ENCODE results near the gene C20orf173. TPM values are rescaled to one million over a fixed set of nuclear protein-coding genes. Genes with fewer than 3 reads are reported as not detected.

C20orf173 gene, protein sequence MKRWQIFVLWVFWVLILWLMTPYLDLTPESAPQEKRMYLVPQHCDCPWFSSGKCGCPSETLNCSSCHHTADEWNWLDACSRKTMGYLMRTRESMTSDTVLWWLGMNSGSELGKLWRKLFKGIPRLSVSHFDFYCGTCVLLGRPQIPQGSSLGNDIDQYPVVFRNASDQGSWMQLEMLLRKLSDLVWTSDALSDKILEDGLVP
- total RNA-seq: not detected

DNA sequence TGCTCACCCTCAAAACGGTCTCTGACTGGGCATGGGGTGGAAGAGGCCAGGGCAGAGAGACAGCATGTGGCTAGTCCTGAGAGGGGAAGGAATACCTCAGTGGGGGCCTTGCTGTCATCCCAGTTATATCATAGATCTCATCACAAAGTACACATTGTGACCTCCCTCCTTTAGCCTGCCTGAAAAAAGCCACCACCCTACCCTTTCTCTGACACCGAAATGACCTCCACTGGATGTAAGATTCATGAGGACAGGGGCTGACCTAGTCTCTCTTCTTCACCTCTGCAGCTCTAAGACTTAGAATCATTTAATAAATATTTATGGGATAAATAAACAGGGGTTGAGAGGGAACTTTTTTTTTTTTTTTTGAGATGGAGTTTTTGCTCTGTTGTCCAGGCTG lies at the start of gene C20orf173:
TSS of gene C20orf173 (minus strand) at position 101 of the 400 bp plus-strand sequence. CDS start 279 bp downstream, outside the sequence.
- Histone ChIP-seq H3K27me3 (no peaks in the 10 kb centered on the region), H3K4me3 (no peak within 1 kb of the TSS), H3K36me3 (no peaks in the 10 kb centered on the region), H3K9me3 (no peaks in the 10 kb centered on the region), H3K27ac (no peak within 1 kb of the TSS), H3K4me1 (no peaks in the 10 kb centered on the region)
- ATAC-seq (no peak), DNase-seq (no peak)
- TF ChIP-seq, protein P1, sequence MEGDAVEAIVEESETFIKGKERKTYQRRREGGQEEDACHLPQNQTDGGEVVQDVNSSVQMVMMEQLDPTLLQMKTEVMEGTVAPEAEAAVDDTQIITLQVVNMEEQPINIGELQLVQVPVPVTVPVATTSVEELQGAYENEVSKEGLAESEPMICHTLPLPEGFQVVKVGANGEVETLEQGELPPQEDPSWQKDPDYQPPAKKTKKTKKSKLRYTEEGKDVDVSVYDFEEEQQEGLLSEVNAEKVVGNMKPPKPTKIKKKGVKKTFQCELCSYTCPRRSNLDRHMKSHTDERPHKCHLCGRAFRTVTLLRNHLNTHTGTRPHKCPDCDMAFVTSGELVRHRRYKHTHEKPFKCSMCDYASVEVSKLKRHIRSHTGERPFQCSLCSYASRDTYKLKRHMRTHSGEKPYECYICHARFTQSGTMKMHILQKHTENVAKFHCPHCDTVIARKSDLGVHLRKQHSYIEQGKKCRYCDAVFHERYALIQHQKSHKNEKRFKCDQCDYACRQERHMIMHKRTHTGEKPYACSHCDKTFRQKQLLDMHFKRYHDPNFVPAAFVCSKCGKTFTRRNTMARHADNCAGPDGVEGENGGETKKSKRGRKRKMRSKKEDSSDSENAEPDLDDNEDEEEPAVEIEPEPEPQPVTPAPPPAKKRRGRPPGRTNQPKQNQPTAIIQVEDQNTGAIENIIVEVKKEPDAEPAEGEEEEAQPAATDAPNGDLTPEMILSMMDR (IDR thresholded peaks at IDR 0.05 in 4 of 5, conservative IDR thresholded peaks at IDR 0.05 in 1 of 5): no peak
- no peak for TF ChIP-seq POLR2A (IDR thresholded peaks at IDR 0.05)
- in situ Hi-C loops (cut with MboI; ENCODE audit: low sequenced_read_pairs in 4 of 4) (no loop called here), intact Hi-C loops (cut with DNase I; ENCODE audit: low total_unique reads) (no loop called here)

DNA sequence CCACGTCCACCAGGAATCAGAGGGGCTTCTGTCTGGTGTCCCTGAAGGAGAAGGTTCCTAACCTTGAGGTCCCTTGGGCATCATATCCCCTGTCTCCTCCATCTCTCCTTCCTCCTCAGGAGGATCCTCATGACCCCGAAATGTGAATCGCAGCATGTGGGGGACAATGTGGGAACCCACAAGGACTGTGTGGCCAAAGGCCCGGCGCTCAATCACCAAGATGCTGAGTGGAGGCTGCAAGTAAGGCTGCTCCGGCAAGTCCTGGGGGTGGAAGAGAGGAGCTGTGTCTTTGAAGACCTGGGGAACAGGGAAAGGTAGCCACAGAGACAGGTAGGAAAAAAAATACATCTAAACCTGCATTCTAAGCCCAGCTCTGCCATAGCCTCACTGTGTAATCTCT lies 49.7 kb upstream of the C20orf173 start:
- ATAC-seq: no peak
- H3K36me3 ChIP-seq: no peaks in the 10 kb centered on the region
- intact Hi-C loops (cut with DNase I; ENCODE audit: low total_unique reads) (no loop called here), in situ Hi-C loops (cut with MboI; ENCODE audit: low sequenced_read_pairs in 4 of 4) (no loop called here)
- H3K27me3 ChIP-seq: no peaks in the 10 kb centered on the region
- H3K4me1 ChIP-seq: no peaks in the 10 kb centered on the region
- H3K9me3 ChIP-seq: no peaks in the 10 kb centered on the region
- H3K4me3 ChIP-seq: no peak overlapping the region
- TF ChIP-seq, protein P1 (IDR thresholded peaks at IDR 0.05 in 4 of 5, conservative IDR thresholded peaks at IDR 0.05 in 1 of 5): no peak
- TF ChIP-seq POLR2A (IDR thresholded peaks at IDR 0.05): no peak
- no peak for DNase-seq
- no peak overlapping the region for H3K27ac ChIP-seq

DNA sequence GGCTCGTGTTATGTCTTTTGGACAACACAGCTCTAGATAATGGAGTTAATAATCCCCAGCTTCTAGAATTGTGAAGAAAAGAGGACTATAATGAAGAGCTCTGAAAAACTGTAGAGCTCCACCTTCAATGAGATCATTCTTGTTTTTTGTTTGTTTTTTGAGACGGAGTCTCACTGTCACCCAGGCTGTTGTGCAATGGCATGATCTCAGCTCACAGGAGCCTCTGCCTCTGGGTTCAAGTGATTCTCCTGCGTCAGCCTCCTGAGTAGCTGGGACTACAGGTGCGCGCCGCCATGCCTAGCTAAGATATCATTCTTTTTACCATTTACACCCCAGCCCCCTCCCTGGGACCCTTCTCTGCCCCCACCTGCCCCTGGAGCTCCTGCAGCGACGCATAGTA lies 49.0 kb upstream of the C20orf173 start:
- Histone ChIP-seq H3K27me3 (no peaks in the 10 kb centered on the region), H3K4me1 (no peaks in the 10 kb centered on the region), H3K4me3 (no peak overlapping the region), H3K36me3 (no peaks in the 10 kb centered on the region), H3K27ac (no peak overlapping the region), H3K9me3 (no peaks in the 10 kb centered on the region)
- no peak for ATAC-seq
- no peak for DNase-seq
- TF ChIP-seq, protein P1 (IDR thresholded peaks at IDR 0.05 in 4 of 5, conservative IDR thresholded peaks at IDR 0.05 in 1 of 5): no peak
- no peak for TF ChIP-seq POLR2A (IDR thresholded peaks at IDR 0.05)
- intact Hi-C loops (cut with DNase I; ENCODE audit: low total_unique reads): no loop called here
- in situ Hi-C loops (cut with MboI; ENCODE audit: low sequenced_read_pairs in 4 of 4): no loop called here

DNA sequence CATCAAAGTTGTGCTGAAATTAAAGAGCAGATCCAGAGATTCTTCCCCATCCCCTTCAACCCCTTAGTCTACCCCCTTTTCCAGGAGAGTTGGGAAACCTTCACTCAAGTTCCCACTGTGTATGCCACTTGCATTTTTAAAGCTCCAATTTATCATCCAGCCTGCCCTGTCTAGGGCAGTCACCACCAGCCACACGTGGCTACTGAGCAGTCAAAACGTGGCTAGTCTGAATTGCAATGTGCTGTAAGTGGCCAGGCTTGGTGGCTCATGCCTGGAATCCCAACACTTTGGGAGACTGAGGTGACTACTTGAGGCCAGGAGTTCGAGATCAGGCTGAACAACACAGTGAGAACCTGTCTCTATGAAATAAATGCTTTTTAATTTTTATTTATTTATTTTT lies 47.4 kb upstream of the C20orf173 start:
- H3K27ac ChIP-seq: no peak overlapping the region
- H3K36me3 ChIP-seq: no peaks in the 10 kb centered on the region
- DNase-seq (no peak), ATAC-seq (no peak)
- H3K27me3 ChIP-seq: no peaks in the 10 kb centered on the region
- no peak for TF ChIP-seq POLR2A (IDR thresholded peaks at IDR 0.05)
- TF ChIP-seq, protein P1 (IDR thresholded peaks at IDR 0.05 in 4 of 5, conservative IDR thresholded peaks at IDR 0.05 in 1 of 5): no peak
- in situ Hi-C loops (cut with MboI; ENCODE audit: low sequenced_read_pairs in 4 of 4) (no loop called here), intact Hi-C loops (cut with DNase I; ENCODE audit: low total_unique reads) (no loop called here)
- H3K4me1 ChIP-seq: no peaks in the 10 kb centered on the region
- H3K9me3 ChIP-seq: no peaks in the 10 kb centered on the region
- H3K4me3 ChIP-seq: no peak overlapping the region

DNA sequence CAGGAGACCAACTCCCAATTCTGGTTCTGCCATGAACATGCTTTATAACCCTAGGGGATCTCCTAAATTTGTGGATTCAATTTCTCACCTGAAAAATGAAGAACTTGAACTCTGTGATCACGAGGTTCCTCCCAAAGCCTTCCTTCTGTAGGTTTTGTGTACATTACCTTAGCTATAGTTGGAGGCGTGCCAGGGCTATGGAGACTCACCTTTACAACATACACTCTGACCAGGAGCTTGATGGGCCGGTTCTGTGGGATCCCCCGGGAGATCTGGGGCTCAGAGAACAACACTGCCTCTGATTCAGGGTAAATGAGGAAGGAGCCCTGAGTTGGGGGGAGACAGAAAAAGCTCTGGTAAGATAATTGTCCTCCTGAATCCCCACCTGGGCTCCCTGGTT lies 46.5 kb upstream of the C20orf173 start:
- no peak for DNase-seq
- H3K27ac ChIP-seq: no peak overlapping the region
- H3K4me3 ChIP-seq: no peak overlapping the region
- ATAC-seq: no peak
- no peaks in the 10 kb centered on the region for H3K9me3 ChIP-seq
- no peak for TF ChIP-seq POLR2A (IDR thresholded peaks at IDR 0.05)
- TF ChIP-seq, protein P1 (IDR thresholded peaks at IDR 0.05 in 4 of 5, conservative IDR thresholded peaks at IDR 0.05 in 1 of 5): no peak
- in situ Hi-C loops (cut with MboI; ENCODE audit: low sequenced_read_pairs in 4 of 4): no loop called here
- no peaks in the 10 kb centered on the region for H3K27me3 ChIP-seq
- intact Hi-C loops (cut with DNase I; ENCODE audit: low total_unique reads): no loop called here
- H3K4me1 ChIP-seq: no peaks in the 10 kb centered on the region
- no peaks in the 10 kb centered on the region for H3K36me3 ChIP-seq

All from gastrocnemius medialis (tissue), 4 donors.